22Rv1 (cell line): Measurements from ENCODE around the gene ANO7.

Experiments used
- ZFX ChIP-seq: fragments of 450-650 bp; IDR thresholded peaks from 2 replicates; pipeline ENCODE4 v1.6.1; 2017; ENCODE audit warnings: antibody characterized with exemption, borderline replicate concordance
- TF ChIP-seq, protein P1 (sequence below): fragments of 450-650 bp; IDR thresholded peaks from 2 replicates; pipeline ENCODE4 v1.5.1; 2017; ENCODE audit warnings: mild to moderate bottlenecking

DNA sequence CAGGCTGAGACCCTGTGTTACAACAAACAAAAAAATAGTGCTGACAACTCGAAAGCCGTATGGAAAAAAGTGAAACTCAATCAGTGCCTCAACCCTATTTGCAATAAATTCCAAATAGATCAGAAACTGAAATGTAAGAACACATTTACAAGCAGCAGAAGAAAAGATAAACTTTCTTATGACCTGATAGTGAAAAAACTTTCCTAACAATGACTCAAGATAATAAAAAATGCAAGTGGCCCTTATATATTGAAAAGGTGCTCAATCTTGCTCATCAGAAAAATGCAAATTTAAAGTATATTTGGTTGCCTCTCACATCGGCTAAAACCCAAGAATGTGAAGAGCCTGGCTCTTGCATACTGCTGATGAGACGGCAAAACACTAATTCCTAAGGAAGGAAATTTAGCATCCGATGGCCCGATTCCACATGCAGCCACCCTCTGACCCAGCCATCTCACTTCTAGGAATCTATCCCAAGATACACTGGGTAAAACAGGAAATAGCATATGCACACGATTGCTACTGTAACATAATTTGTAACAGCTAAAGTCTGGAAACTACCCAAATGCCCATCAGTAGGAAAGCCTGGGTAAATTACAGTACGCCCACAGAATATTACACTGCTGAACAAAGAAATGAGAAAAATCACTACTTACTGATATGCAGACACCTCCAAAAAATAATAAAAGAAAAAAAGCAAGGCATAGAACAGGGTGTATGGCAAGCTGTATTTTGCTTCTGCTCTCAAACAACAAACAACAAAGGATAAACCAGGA is 70.2 kb downstream of the ANO7 start:
- TF ChIP-seq, protein P1, sequence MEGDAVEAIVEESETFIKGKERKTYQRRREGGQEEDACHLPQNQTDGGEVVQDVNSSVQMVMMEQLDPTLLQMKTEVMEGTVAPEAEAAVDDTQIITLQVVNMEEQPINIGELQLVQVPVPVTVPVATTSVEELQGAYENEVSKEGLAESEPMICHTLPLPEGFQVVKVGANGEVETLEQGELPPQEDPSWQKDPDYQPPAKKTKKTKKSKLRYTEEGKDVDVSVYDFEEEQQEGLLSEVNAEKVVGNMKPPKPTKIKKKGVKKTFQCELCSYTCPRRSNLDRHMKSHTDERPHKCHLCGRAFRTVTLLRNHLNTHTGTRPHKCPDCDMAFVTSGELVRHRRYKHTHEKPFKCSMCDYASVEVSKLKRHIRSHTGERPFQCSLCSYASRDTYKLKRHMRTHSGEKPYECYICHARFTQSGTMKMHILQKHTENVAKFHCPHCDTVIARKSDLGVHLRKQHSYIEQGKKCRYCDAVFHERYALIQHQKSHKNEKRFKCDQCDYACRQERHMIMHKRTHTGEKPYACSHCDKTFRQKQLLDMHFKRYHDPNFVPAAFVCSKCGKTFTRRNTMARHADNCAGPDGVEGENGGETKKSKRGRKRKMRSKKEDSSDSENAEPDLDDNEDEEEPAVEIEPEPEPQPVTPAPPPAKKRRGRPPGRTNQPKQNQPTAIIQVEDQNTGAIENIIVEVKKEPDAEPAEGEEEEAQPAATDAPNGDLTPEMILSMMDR: no peak
- TF ChIP-seq ZFX: no peak
